NB4 (cell line): ENCODE results near the gene AFF1.

Experiments used
- CTCF ChIP-seq: IDR thresholded peaks from one replicate; pipeline ENCODE4 v1.5.1; 2012; ENCODE audit warnings: low read depth, low read length
- MAX ChIP-seq: IDR thresholded peaks from 2 replicates; pipeline ENCODE4 v1.6.1; 2011; ENCODE audit warnings: low read depth, low read length
- MYC ChIP-seq: IDR thresholded peaks from 2 replicates; pipeline ENCODE4 v1.6.1; 2011; ENCODE audit warnings: low read depth, low read length
- POLR2A ChIP-seq: IDR thresholded peaks from 2 replicates; pipeline ENCODE4 v1.6.1; 2011; ENCODE audit warnings: mild to moderate bottlenecking; ENCODE audit not compliant: insufficient read length; ENCODE audit errors: extremely low read depth

GRCh38 chr4:86892636-86892960 lies 42.2 kb upstream of the AFF1 start:
- TF ChIP-seq CTCF (no peak), MAX (no peak), POLR2A (no peak), MYC (no peak)
